OCI-LY7 (cell line): ENCODE measurements around the gene SIM1. TPM values are rescaled to one million over a fixed set of nuclear protein-coding genes. Genes with fewer than 3 reads are reported as not detected.

Experiments used
- BruUV-seq: library from RNA; stranded (reverse); fragments of 400-500 nt; replicated peaks from 2 replicates; lab custom pipeline; 2021; lab: Mats Ljungman, UMichigan
- CTCF ChIA-PET: fragments of 300-600 bp; sonication (Branson Sonifier 250); formaldehyde crosslinking; loops from one replicate; lab custom pipeline; 2022; ENCODE audit warnings: antibody characterized with exemption; ENCODE audit not compliant: unreplicated experiment; lab: Charles Lee
- POLR2A ChIA-PET: fragments of 300-600 bp; sonication (Branson Sonifier 250); formaldehyde crosslinking; loops from one replicate; lab custom pipeline; 2022; ENCODE audit warnings: antibody characterized with exemption; lab: Charles Lee
- DNase-seq: peaks from one replicate; pipeline ENCODE4 v3.0.0-alpha.2; 2015; ENCODE audit warnings: low spot score
- H2AFZ ChIP-seq: fragments of 200-600 bp; sonication (generic), shearing (Covaris generic); 2 replicates; pipeline ENCODE4 v1.6.1; 2014; ENCODE audit warnings: mild to moderate bottlenecking, antibody characterized with exemption, low read length, moderate library complexity
- H3K27ac ChIP-seq: fragments of 200-600 bp; sonication (generic); 2 replicates; pipeline ENCODE4 v1.5.1; 2014; ENCODE audit warnings: mixed run types, low read depth, mild to moderate bottlenecking, moderate library complexity, low read length, inconsistent platforms; ENCODE audit not compliant: poor library complexity, severe bottlenecking
- H3K36me3 ChIP-seq: fragments of 200-600 bp; sonication (generic); 2 replicates; pipeline ENCODE4 v1.6.1; 2014; ENCODE audit warnings: mild to moderate bottlenecking, antibody characterized with exemption, low read length, moderate library complexity, mixed read lengths; ENCODE audit not compliant: insufficient read depth
- H3K4me1 ChIP-seq: fragments of 200-600 bp; sonication (generic); 2 replicates; pipeline ENCODE4 v1.5.1; 2014; ENCODE audit warnings: mild to moderate bottlenecking, low read length; ENCODE audit not compliant: insufficient read depth, poor library complexity, severe bottlenecking
- H3K4me2 ChIP-seq: fragments of 200-600 bp; sonication (generic); 2 replicates; pipeline ENCODE4 v1.6.1; 2014; ENCODE audit warnings: mild to moderate bottlenecking, low read length
- H3K4me3 ChIP-seq: fragments of 200-600 bp; sonication (generic); 2 replicates; pipeline ENCODE4 v1.5.1; 2014; ENCODE audit warnings: mild to moderate bottlenecking, low read depth, low read length; ENCODE audit not compliant: poor library complexity, severe bottlenecking
- H3K79me2 ChIP-seq: fragments of 200-600 bp; sonication (generic); 2 replicates; pipeline ENCODE4 v1.6.1; 2016; ENCODE audit warnings: low read depth, mild to moderate bottlenecking, low read length, moderate library complexity, mixed read lengths; ENCODE audit not compliant: insufficient read depth
- H3K9me2 ChIP-seq: fragments of 200-600 bp; sonication (generic); 2 replicates; pipeline ENCODE4 v1.6.1; 2016; ENCODE audit warnings: mild to moderate bottlenecking, low read length, mixed read lengths; ENCODE audit not compliant: insufficient read depth
- H3K9me3 ChIP-seq: fragments of 200-600 bp; sonication (generic); 2 replicates; pipeline ENCODE4 v1.6.1; 2014; ENCODE audit warnings: mild to moderate bottlenecking, mixed run types, low read length, mixed read lengths
- H4K20me1 ChIP-seq: fragments of 200-600 bp; sonication (generic); 2 replicates; pipeline ENCODE4 v1.6.1; 2014; ENCODE audit warnings: mild to moderate bottlenecking, antibody characterized with exemption, low read length, moderate library complexity, mixed read lengths; ENCODE audit not compliant: insufficient read depth
- CTCF ChIP-seq: fragments of 200-600 bp; sonication (generic); conservative IDR thresholded peaks from 2 replicates; pipeline ENCODE4 v1.5.1; 2014; ENCODE audit warnings: mild to moderate bottlenecking, antibody characterized with exemption, low read length, moderate library complexity, mixed read lengths
- EZH2phosphoT487 ChIP-seq: fragments of 200-600 bp; sonication (generic); IDR thresholded peaks from 2 replicates; pipeline ENCODE4 v1.6.1; 2018; ENCODE audit warnings: low read depth, borderline replicate concordance, mild to moderate bottlenecking, mixed run types, antibody characterized with exemption, low read length, moderate library complexity, mixed read lengths
- intact Hi-C: fragments of 100-400 bp; cut with micrococcal nuclease; formaldehyde crosslinking; loops from one replicate; pipeline ENCODE4 v1.10.0; 2022; ENCODE audit not compliant: unreplicated experiment
- total RNA-seq, 2 experiments: library from RNA; depleted of rRNA in 1 of 2; stranded (reverse); fragments of >200 nt in 1 of 2; shearing (Covaris generic) in 1 of 2; gene quantifications; 2 replicates each; pipeline ENCODE4 v1.2.3, GENCODE V29; 2014 to 2022

SIM1 gene
- total RNA-seq, 2 experiments from 2014 or later, result not detected

GRCh38 chr6:100433726-100434435 lies 30.8 kb downstream of the SIM1 start:
- H3K27ac ChIP-seq, result no peak overlapping the region
- POLR2A ChIA-PET, result no interaction called here
- H3K4me3 ChIP-seq, result no peak overlapping the region

GRCh38 chr6:100432136-100432535 lies 32.6 kb downstream of the SIM1 start:
- Histone ChIP-seq H3K4me1 (no peaks in the 10 kb centered on the region), H4K20me1 (no peaks in the 10 kb centered on the region), H3K36me3 (no peaks in the 10 kb centered on the region), H3K9me2 (no peaks in the 10 kb centered on the region), H3K9me3 (no peaks in the 10 kb centered on the region), H3K79me2 (no peaks in the 10 kb centered on the region), H3K4me3 (no peak overlapping the region), H3K27ac (no peak overlapping the region), H2AFZ (no peak overlapping the region), H3K4me2 (no peak overlapping the region)
- intact Hi-C loops, result no loop called here
- CTCF ChIA-PET, result no interaction called here
- BruUV-seq, result no TSS peak
- no peak for TF ChIP-seq CTCF
- no peak for TF ChIP-seq EZH2phosphoT487
- no peak for DNase-seq
- POLR2A ChIA-PET, result interaction anchor here (0.6 kb wide), 1 partner anchor 840 kb away, joined by 3 read pairs; no protein-coding TSS in a partner anchor

More at GRCh38 chr6:100433726-100434435, 30.8 kb downstream of the SIM1 start:
- TF ChIP-seq EZH2phosphoT487 (no peak), CTCF (no peak)
- no peaks in the 10 kb centered on the region for H3K79me2 ChIP-seq
- CTCF ChIA-PET, result no interaction called here
- intact Hi-C loops, result no loop called here
- no peak overlapping the region for H3K4me2 ChIP-seq
- H3K9me3 ChIP-seq, result no peaks in the 10 kb centered on the region
- H3K9me2 ChIP-seq, result no peaks in the 10 kb centered on the region
- BruUV-seq, result no TSS peak
- no peaks in the 10 kb centered on the region for H3K4me1 ChIP-seq
- H2AFZ ChIP-seq, result no peak overlapping the region
- H4K20me1 ChIP-seq, result no peaks in the 10 kb centered on the region
- no peak for DNase-seq
- H3K36me3 ChIP-seq, result no peaks in the 10 kb centered on the region

- TF ChIP-seq CTCF (no peak), EZH2phosphoT487 (no peak)
- Histone ChIP-seq H3K9me2 (no peaks in the 10 kb centered on the region), H4K20me1 (no peaks in the 10 kb centered on the region), H3K79me2 (no peaks in the 10 kb centered on the region), H3K4me3 (no peak overlapping the region), H3K27ac (no peak overlapping the region), H3K4me2 (no peak overlapping the region), H3K4me1 (no peaks in the 10 kb centered on the region), H3K9me3 (no peaks in the 10 kb centered on the region), H3K36me3 (no peaks in the 10 kb centered on the region), H2AFZ (no peak overlapping the region)
- intact Hi-C loops, result no loop called here
- DNase-seq, result no peak
- POLR2A ChIA-PET, result interaction anchor here (0.7 kb wide), 1 partner anchor 1446 kb away, joined by 3 read pairs; no protein-coding TSS in a partner anchor
- CTCF ChIA-PET, result no interaction called here
- no TSS peak for BruUV-seq
Observed at GRCh38 chr6:100430962-100431361, 33.8 kb downstream of the SIM1 start.
